Left ventricle myocardium inferior (tissue), 1 donor: ENCODE measurements around the gene PTTG1IP. TPM values are rescaled to one million over a fixed set of nuclear protein-coding genes. Genes with fewer than 3 reads are reported as not detected.

Experiments
- DNase-seq: peaks from one replicate; pipeline ENCODE4 v3.0.0-alpha.2; 2020
- H3K27ac ChIP-seq: fragments of 200-600 bp; replicated peaks from 2 replicates; pipeline ENCODE4 v1.8.0; 2021
- H3K27me3 ChIP-seq: fragments of 200-600 bp; 2 replicates; pipeline ENCODE4 v1.8.0; 2021; ENCODE audit warnings: low read depth
- H3K36me3 ChIP-seq: fragments of 200-600 bp; 2 replicates; pipeline ENCODE4 v1.8.0; 2021
- H3K4me1 ChIP-seq: fragments of 200-600 bp; 2 replicates; pipeline ENCODE4 v1.8.0; 2021
- H3K4me3 ChIP-seq: fragments of 200-600 bp; 2 replicates; pipeline ENCODE4 v1.8.0; 2021; ENCODE audit warnings: mild to moderate bottlenecking, moderate library complexity
- H3K9me3 ChIP-seq: fragments of 200-600 bp; replicated peaks from 2 replicates; pipeline ENCODE4 v1.8.0; 2021
- intact Hi-C: fragments of 100-400 bp; cut with micrococcal nuclease; formaldehyde crosslinking; loops from one replicate; pipeline ENCODE4 v1.11.0; 2022
- total RNA-seq: library from RNA; stranded (reverse); fragmentation: NEBNext Ultra II Directional; extraction: Animal tissue kit (Norgen Biotek cat#: 25700); gene quantifications from one replicate; pipeline ENCODE4 v1.2.1, GENCODE V29; 2021
- TF ChIP-seq, protein P1 (sequence below): fragments of 200-600 bp; IDR thresholded peaks from 2 replicates; pipeline ENCODE4 v1.8.0; 2021; ENCODE audit warnings: antibody characterized with exemption, mild to moderate bottlenecking, borderline replicate concordance
- donor health status: DM: no; HTN: yes; CAD: no; lungs with severe emphysema.

Gene PTTG1IP
- total RNA-seq, 1 donor from 2014 or later: 171 TPM

DNA sequence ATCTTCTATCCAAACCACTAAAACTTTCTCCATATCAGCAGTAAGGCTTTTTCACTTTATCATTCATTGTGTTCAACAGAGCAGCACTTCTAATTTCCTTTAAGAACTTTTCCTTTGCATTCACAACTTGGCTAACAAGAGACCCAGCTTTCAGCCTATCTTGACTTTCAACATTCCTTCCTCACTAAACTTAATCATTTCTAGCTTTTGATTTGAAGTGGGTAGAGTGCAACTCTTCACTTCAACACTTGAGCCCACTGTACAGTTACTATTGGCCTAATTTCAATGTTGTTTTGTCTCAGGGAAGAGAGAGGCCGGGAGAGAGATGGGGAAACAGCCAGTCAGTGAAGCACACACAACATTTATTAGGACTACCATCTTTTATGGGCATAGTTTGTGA lies 73.8 kb downstream of the PTTG1IP start:
- TF ChIP-seq, protein P1, sequence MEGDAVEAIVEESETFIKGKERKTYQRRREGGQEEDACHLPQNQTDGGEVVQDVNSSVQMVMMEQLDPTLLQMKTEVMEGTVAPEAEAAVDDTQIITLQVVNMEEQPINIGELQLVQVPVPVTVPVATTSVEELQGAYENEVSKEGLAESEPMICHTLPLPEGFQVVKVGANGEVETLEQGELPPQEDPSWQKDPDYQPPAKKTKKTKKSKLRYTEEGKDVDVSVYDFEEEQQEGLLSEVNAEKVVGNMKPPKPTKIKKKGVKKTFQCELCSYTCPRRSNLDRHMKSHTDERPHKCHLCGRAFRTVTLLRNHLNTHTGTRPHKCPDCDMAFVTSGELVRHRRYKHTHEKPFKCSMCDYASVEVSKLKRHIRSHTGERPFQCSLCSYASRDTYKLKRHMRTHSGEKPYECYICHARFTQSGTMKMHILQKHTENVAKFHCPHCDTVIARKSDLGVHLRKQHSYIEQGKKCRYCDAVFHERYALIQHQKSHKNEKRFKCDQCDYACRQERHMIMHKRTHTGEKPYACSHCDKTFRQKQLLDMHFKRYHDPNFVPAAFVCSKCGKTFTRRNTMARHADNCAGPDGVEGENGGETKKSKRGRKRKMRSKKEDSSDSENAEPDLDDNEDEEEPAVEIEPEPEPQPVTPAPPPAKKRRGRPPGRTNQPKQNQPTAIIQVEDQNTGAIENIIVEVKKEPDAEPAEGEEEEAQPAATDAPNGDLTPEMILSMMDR: no peak
- intact Hi-C loops: no loop called here
- Histone ChIP-seq H3K27ac (no peak overlapping the region), H3K27me3 (no peaks in the 10 kb centered on the region), H3K9me3 (no peaks in the 10 kb centered on the region), H3K4me3 (no peak overlapping the region), H3K4me1 (peaks cover 57% of the 10 kb centered on the region), H3K36me3 (peaks cover 21% of the 10 kb centered on the region)
- DNase-seq: no peak

Other genes starting within 250 kb of the PTTG1IP start
- gene KRTAP10-9, start 246.6 kb downstream of the PTTG1IP start, total RNA-seq: not detected
- not detected for gene KRTAP10-10, start 236.3 kb downstream of the PTTG1IP start, total RNA-seq
- not detected for gene KRTAP10-11, start 227.3 kb downstream of the PTTG1IP start, total RNA-seq
- gene KRTAP12-4, start 219.0 kb downstream of the PTTG1IP start, total RNA-seq: not detected
- gene KRTAP12-3, start 215.8 kb downstream of the PTTG1IP start, total RNA-seq: not detected
- not detected for gene KRTAP12-2, start 206.8 kb downstream of the PTTG1IP start, total RNA-seq
- not detected for gene KRTAP12-1, start 191.5 kb downstream of the PTTG1IP start, total RNA-seq
- not detected for gene KRTAP10-12, start 176.5 kb downstream of the PTTG1IP start, total RNA-seq
- 3.3 TPM for gene TSPEAR, start 162.1 kb downstream of the PTTG1IP start, total RNA-seq
- 78.2 TPM for gene UBE2G2, start 71.9 kb downstream of the PTTG1IP start, total RNA-seq
- 75.5 TPM for gene SUMO3, start 55.6 kb downstream of the PTTG1IP start, total RNA-seq
- 18.6 TPM for gene ITGB2, start 47.2 kb upstream of the PTTG1IP start, total RNA-seq
- gene SLX9, start 66.3 kb upstream of the PTTG1IP start, total RNA-seq: 70.7 TPM
- 15.5 TPM for gene ADARB1, start 200.9 kb upstream of the PTTG1IP start, total RNA-seq